GM06990 (cell line): ENCODE data around the gene BOLA1.
"Not testable (repeated sequence)": the region's sequence is repeated elsewhere in the genome, so short reads cannot be mapped to it uniquely, and the experiment has no call there.

Experiments used
- DNase-seq: peaks from one replicate; pipeline ENCODE4 v3.0.0-alpha.2; 2011; ENCODE audit not compliant: insufficient read length; ENCODE audit errors: extremely low read depth
- H3K27me3 ChIP-seq: replicated peaks from 2 replicates; pipeline ENCODE4 v1.6.0; 2011; ENCODE audit warnings: low read length; ENCODE audit not compliant: control insufficient read depth, insufficient read depth
- H3K36me3 ChIP-seq: 2 replicates; pipeline ENCODE4 v1.5.1; 2011; ENCODE audit warnings: low read length; ENCODE audit not compliant: control insufficient read depth, insufficient read depth
- H3K4me3 ChIP-seq: replicated peaks from 2 replicates; pipeline ENCODE4 v1.5.1; 2011; ENCODE audit warnings: low read depth, mild to moderate bottlenecking, control low read depth, low read length
- TF ChIP-seq, protein P1 (sequence below): IDR thresholded peaks from 2 replicates; pipeline ENCODE4 v1.5.1; 2011; ENCODE audit warnings: low read length, control low read depth, mild to moderate bottlenecking, inconsistent platforms; ENCODE audit not compliant: insufficient read depth, poor library complexity, severe bottlenecking

BOLA1 gene

GRCh38 chr1:149885339-149886120 is 13.8 kb upstream of the BOLA1 start:
- DNase-seq = peak; percentile 86
- Histone ChIP-seq H3K4me3 (peak overlapping the region; percentile 76), H3K27me3 (no peaks in the 10 kb centered on the region), H3K36me3 (no peaks in the 10 kb centered on the region)
- TF ChIP-seq, protein P1, sequence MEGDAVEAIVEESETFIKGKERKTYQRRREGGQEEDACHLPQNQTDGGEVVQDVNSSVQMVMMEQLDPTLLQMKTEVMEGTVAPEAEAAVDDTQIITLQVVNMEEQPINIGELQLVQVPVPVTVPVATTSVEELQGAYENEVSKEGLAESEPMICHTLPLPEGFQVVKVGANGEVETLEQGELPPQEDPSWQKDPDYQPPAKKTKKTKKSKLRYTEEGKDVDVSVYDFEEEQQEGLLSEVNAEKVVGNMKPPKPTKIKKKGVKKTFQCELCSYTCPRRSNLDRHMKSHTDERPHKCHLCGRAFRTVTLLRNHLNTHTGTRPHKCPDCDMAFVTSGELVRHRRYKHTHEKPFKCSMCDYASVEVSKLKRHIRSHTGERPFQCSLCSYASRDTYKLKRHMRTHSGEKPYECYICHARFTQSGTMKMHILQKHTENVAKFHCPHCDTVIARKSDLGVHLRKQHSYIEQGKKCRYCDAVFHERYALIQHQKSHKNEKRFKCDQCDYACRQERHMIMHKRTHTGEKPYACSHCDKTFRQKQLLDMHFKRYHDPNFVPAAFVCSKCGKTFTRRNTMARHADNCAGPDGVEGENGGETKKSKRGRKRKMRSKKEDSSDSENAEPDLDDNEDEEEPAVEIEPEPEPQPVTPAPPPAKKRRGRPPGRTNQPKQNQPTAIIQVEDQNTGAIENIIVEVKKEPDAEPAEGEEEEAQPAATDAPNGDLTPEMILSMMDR = no peak

DNA sequence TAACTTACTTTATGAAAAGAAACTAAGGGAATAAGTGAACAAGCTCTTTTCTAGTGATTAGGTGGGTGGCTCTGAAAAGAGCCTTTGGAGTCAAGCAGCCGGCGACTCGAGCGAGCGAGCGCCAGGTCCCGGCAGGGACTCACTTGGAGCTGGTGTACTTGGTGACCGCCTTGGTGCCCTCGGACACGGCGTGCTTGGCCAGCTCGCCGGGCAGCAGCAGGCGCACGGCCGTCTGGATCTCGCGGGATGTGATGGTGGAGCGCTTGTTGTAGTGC is 13.3 kb upstream of the BOLA1 start:
- peak overlapping the region; percentile 76 for H3K4me3 ChIP-seq
- not testable (repeated sequence) for H3K36me3 ChIP-seq, DNase-seq, H3K27me3 ChIP-seq

GRCh38 chr1:149886396-149887195 is 12.8 kb upstream of the BOLA1 start:
- TF ChIP-seq, protein P1 = no peak
- Histone ChIP-seq H3K36me3 (no peaks in the 10 kb centered on the region), H3K4me3 (peak overlapping the region; percentile 76), H3K27me3 (no peaks in the 10 kb centered on the region)
- peak; percentile 96 for DNase-seq

GRCh38 chr1:149887196-149887455 is 12.2 kb upstream of the BOLA1 start:
- not testable (repeated sequence) for DNase-seq, H3K36me3 ChIP-seq, H3K27me3 ChIP-seq
- H3K4me3 ChIP-seq = peak overlapping the region; percentile 75

DNA sequence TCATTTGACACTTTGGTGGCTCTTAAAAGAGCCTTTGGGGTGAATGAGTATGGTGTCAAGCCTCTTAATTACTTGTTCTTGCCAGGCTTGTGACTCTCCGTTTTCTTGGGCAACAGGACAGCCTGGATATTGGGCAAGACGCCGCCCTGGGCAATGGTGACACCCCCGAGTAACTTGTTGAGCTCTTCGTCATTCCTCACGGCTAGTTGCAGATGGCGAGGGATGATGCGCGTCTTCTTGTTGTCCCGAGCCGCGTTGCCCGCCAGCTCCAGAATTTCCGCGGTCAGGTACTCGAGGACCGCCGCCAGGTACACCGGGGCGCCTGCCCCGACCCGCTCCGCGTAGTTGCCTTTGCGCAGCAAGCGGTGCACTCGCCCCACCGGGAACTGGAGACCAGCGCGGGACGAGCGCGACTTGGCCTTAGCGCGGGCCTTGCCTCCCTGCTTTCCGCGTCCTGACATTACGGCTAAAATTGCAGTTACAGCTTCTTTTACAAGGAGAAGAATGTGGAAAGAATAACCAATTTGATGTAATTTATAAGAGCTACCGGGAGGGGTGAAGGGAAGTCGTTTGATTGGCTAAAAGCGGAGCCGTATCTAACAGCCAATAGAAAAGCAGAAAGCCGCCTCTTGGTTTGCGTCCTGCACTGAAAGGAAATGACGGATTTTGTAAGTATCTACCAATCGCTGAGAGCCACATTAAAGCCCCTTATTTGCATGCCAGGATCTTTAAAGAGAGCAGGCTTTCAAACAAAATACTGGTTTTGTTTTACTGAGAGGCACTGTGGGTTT is 11.7 kb upstream of the BOLA1 start:
- DNase-seq = peak; percentile 94
- H3K27me3 ChIP-seq = no peaks in the 10 kb centered on the region
- TF ChIP-seq, protein P1 = no peak
- H3K4me3 ChIP-seq = peak overlapping the region; percentile 75
- H3K36me3 ChIP-seq = no peaks in the 10 kb centered on the region

DNA sequence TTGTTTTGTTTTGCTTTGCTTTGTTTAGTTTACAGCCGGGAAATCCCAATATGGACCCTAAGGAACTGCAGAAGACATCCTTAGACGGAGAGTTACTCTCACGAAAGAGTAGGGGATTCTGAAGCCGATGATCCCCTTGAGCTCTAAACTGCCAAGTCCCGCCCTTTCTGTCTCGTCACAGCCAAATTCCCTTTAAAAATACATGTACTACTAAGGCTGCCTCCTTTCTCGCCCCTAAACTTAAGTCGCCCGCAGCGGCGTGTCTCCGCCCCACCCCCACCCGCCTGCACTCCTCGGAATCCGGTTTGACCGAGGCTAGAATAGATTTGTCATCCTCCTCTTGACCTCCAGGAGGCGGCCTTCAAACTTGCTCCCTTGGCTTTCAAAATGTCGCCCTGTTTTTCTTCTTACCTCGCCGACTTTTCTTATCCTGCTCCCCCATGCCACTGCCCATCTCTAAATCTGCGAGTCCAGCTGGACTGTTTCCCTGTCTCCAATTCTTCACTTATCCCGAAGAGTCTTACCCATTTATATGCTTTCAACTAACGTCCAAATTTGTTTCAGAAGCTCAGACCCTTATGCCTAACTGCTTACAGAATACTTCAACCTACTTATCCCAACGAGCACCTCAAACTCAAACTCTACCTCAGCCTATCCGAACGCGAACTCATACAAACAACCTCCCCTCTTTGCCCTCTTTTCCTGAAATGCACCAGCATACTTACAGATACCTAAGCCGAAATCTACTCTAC is 10.9 kb upstream of the BOLA1 start:
- H3K4me3 ChIP-seq = peak overlapping the region; percentile 58
- no peaks in the 10 kb centered on the region for H3K27me3 ChIP-seq
- H3K36me3 ChIP-seq = no peaks in the 10 kb centered on the region
- TF ChIP-seq, protein P1 = peak; percentile 73
- peak; percentile 96 for DNase-seq
